KOPT-K1 (cell line): ENCODE measurements around the gene SPRN.
"Not testable (repeated sequence)": the region's sequence is repeated elsewhere in the genome, so short reads cannot be mapped to it uniquely, and the experiment has no call there.

Experiments used
- H3K27ac ChIP-seq: fragments of 200-600 bp; sonication (generic); 2 replicates; pipeline ENCODE4 v1.5.1; 2016; ENCODE audit warnings: antibody characterized with exemption, mild to moderate bottlenecking, low read depth, low read length; ENCODE audit not compliant: poor library complexity, severe bottlenecking
- H3K36me3 ChIP-seq: fragments of 200-600 bp; sonication (generic); 2 replicates; pipeline ENCODE4 v1.5.1; 2017; ENCODE audit warnings: antibody characterized with exemption, mild to moderate bottlenecking, low read length, moderate library complexity; ENCODE audit not compliant: insufficient read depth
- H3K9me3 ChIP-seq: fragments of 200-600 bp; sonication (generic); 2 replicates; pipeline ENCODE4 v1.5.1; 2017; ENCODE audit warnings: antibody characterized with exemption, low read length, mild to moderate bottlenecking; ENCODE audit not compliant: insufficient read depth, poor library complexity, severe bottlenecking

Gene SPRN

GRCh38 chr10:133424601-133425000 is at the start of gene SPRN:
Gene SPRN, minus strand, starts transcription at chr10:133424625. Its CDS starts 944 bp downstream, at chr10:133423681.
- peaks cover 29% of the 10 kb centered on the region; the same call in 1 of the 2 replicates for H3K36me3 ChIP-seq
- H3K9me3 ChIP-seq, result peaks cover 28% of the 10 kb centered on the region
- H3K27ac ChIP-seq, result not testable (repeated sequence)

- no peak overlapping the region for H3K27ac ChIP-seq
- H3K36me3 ChIP-seq, result peaks cover 8% of the 10 kb centered on the region; the same call in 1 of the 2 replicates
- no peaks in the 10 kb centered on the region for H3K9me3 ChIP-seq
Measured at GRCh38 chr10:133474027-133474426, 49.6 kb upstream of the SPRN start.

GRCh38 chr10:133473270-133473669 is 48.8 kb upstream of the SPRN start:
- no peak overlapping the region for H3K27ac ChIP-seq
- no peaks in the 10 kb centered on the region for H3K9me3 ChIP-seq
- H3K36me3 ChIP-seq, result peaks cover 13% of the 10 kb centered on the region; the same call in 1 of the 2 replicates

GRCh38 chr10:133471300-133472109 is 47.1 kb upstream of the SPRN start:
- no peak overlapping the region for H3K27ac ChIP-seq
- no peaks in the 10 kb centered on the region for H3K9me3 ChIP-seq
- H3K36me3 ChIP-seq, result peaks cover 31% of the 10 kb centered on the region; the same call in 1 of the 2 replicates

- peaks cover 49% of the 10 kb centered on the region; the same call in 1 of the 2 replicates for H3K36me3 ChIP-seq
- H3K9me3 ChIP-seq, H3K27ac ChIP-seq: not testable (repeated sequence)
Measured at GRCh38 chr10:133469205-133469604, 44.8 kb upstream of the SPRN start.

- no peaks in the 10 kb centered on the region for H3K9me3 ChIP-seq
- no peak overlapping the region for H3K27ac ChIP-seq
- H3K36me3 ChIP-seq, result peaks cover 66% of the 10 kb centered on the region; the same call in 1 of the 2 replicates
Measured at GRCh38 chr10:133467286-133467911, 43.0 kb upstream of the SPRN start.

- no peak overlapping the region for H3K27ac ChIP-seq
Measured at GRCh38 chr10:133466683-133467275, 42.4 kb upstream of the SPRN start.

GRCh38 chr10:133465950-133466474 is 41.6 kb upstream of the SPRN start:
- no peak overlapping the region for H3K27ac ChIP-seq
- H3K36me3 ChIP-seq, result peaks cover 72% of the 10 kb centered on the region; the same call in 1 of the 2 replicates
- no peaks in the 10 kb centered on the region for H3K9me3 ChIP-seq

More at GRCh38 chr10:133466683-133467275, 42.4 kb upstream of the SPRN start:
- H3K9me3 ChIP-seq, result no peaks in the 10 kb centered on the region
- peaks cover 70% of the 10 kb centered on the region; the same call in 1 of the 2 replicates for H3K36me3 ChIP-seq

GRCh38 chr10:133465191-133465949 is 40.9 kb upstream of the SPRN start:
- H3K27ac ChIP-seq, result no peak overlapping the region
- H3K9me3 ChIP-seq, result no peaks in the 10 kb centered on the region
- H3K36me3 ChIP-seq, result peaks cover 68% of the 10 kb centered on the region; the same call in 1 of the 2 replicates

GRCh38 chr10:133464582-133465031 is 40.2 kb upstream of the SPRN start:
- H3K27ac ChIP-seq, result no peak overlapping the region
- peaks cover 75% of the 10 kb centered on the region; the same call in 1 of the 2 replicates for H3K36me3 ChIP-seq
- H3K9me3 ChIP-seq, result no peaks in the 10 kb centered on the region

GRCh38 chr10:133462512-133463305 is 38.3 kb upstream of the SPRN start:
- H3K9me3 ChIP-seq, result no peaks in the 10 kb centered on the region
- no peak overlapping the region for H3K27ac ChIP-seq
- H3K36me3 ChIP-seq, result peaks cover 82% of the 10 kb centered on the region; the same call in 1 of the 2 replicates

GRCh38 chr10:133461841-133462240 is 37.4 kb upstream of the SPRN start:
- no peaks in the 10 kb centered on the region for H3K9me3 ChIP-seq
- peaks cover 82% of the 10 kb centered on the region; the same call in 1 of the 2 replicates for H3K36me3 ChIP-seq
- no peak overlapping the region for H3K27ac ChIP-seq

- no peaks in the 10 kb centered on the region for H3K9me3 ChIP-seq
- H3K36me3 ChIP-seq, result peaks cover 82% of the 10 kb centered on the region; the same call in 1 of the 2 replicates
Measured at GRCh38 chr10:133461027-133461426, 36.6 kb upstream of the SPRN start.

More at GRCh38 chr10:133461027-133461426, 36.6 kb upstream of the SPRN start:
- H3K27ac ChIP-seq, result no peak overlapping the region
